ENCODE measurements around the gene NEU3.

Gene NEU3

GRCh38 chr11:75063741-75064314 is 75.1 kb downstream of the NEU3 start:
- DNase-seq (ENCODE audit: low spot score): no peak

- DNase-seq (ENCODE audit: low spot score): no peak
These were observed 77.3 kb downstream of the NEU3 start for GRCh38 chr11:75066061-75066460.

All from D341Med (cell line).